HG02678 (cell line): ENCODE results near the gene SSNA1.

ENCODE experiments used
- ATAC-seq: cut with Tn5 transposase; IDR thresholded peaks from one replicate; pipeline ENCODE4 v1.9.1; 2021; ENCODE audit warnings: mild to moderate bottlenecking, moderate library complexity; ENCODE audit not compliant: unreplicated experiment

Gene SSNA1

GRCh38 chr9:137219757-137220316 lies 31.4 kb downstream of the SSNA1 start:
- ATAC-seq = no peak

DNA sequence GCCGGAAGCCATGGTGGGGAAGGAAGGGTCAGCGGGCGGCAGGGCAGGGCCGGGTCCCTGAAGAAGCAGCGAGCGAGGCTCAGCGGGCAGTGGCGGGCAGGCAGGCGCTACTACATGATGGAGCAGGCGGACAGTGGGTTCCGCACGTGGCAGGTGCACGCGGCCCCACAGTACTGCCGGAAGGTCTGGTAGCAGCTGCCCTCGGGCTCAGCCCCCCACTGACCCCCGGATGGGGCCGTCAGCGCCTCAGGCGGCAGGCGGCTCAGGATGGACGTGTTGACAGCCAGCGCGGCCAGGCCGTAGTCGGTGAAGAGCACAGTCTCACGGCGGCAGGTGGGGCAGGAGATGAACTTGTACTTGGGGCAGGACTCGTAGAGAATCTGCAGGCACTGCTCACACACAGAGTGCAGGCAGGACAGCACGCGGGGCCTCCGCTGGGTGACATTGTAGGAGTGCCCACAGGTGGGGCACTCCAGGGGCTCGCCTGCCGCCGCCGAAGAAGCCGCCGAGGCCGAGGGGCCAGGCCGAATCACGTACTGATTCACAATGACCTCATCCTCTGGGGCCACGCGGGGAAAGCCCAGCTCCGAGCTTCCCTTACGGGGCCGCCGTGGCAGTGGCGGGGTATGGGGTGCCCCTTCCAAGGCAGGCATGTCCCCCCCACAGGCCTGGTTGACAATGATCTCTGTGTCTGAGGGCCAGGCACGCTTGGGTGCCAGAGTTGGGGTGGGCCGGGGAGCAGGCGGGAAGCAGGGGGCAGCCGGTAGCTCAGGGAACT lies 32.0 kb downstream of the SSNA1 start:
- no peak for ATAC-seq

GRCh38 chr9:137221095-137221505 lies 32.6 kb downstream of the SSNA1 start:
- ATAC-seq = no peak

DNA sequence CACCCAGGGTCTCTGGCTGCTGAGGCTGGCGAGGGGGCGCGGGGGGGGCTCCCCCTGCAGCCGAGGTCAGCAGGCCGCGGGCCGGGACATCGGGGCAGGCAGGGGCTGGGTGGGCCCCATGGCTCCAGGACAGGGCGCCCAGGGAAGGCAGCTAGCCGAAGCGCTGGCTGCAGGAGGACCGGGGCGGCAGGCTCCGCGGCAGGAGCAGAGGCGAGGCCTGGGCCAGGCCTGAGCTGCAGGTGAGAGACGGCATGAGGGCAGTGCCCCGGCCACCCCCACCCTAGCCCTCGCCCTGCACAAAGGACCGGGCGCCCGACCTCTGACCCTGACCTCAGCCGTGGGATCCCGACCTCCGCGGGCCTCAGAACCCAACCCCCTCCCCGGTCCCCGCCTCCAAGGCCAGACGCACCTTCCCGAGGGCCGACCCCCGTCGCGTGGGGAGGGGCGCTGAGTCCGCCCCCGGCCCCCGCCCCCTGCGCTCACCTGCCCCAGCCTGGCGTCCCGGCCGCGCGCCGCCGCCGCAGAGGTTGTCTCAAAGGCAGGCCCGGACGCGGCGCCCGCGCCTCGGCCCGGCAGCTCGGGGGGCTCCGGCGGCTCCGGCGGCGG lies 33.1 kb downstream of the SSNA1 start:
- no peak for ATAC-seq

- peak; percentile 3 for ATAC-seq
Measured at GRCh38 chr9:137222190-137223077, 34.0 kb downstream of the SSNA1 start, which contains the start of gene RNF208. Gene RNF208, minus strand, starts transcription at chr9:137222240. Its CDS starts 1,028 bp downstream, at chr9:137221212.

GRCh38 chr9:137223078-137223970 lies 34.8 kb downstream of the SSNA1 start:
- peak; percentile 69 for ATAC-seq

- no peak for ATAC-seq
Measured at GRCh38 chr9:137224830-137225694, 36.6 kb downstream of the SSNA1 start, which contains the start of gene CYSRT1. Gene CYSRT1, plus strand, starts transcription at chr9:137225174. Its CDS starts 448 bp downstream, at chr9:137225622.

GRCh38 chr9:137225699-137226331 lies 37.3 kb downstream of the SSNA1 start:
- ATAC-seq = no peak

GRCh38 chr9:137226338-137227053 lies 38.0 kb downstream of the SSNA1 start:
- no peak for ATAC-seq

- ATAC-seq = no peak
Measured at GRCh38 chr9:137227054-137227852, 38.8 kb downstream of the SSNA1 start, which contains the start of gene RNF224. Gene RNF224, plus strand, starts transcription at chr9:137227502. Its CDS starts 834 bp downstream, at chr9:137228336.

- ATAC-seq = no peak
Measured at GRCh38 chr9:137227853-137228505, 39.5 kb downstream of the SSNA1 start.

GRCh38 chr9:137228506-137228967 lies 40.1 kb downstream of the SSNA1 start:
- no peak for ATAC-seq

DNA sequence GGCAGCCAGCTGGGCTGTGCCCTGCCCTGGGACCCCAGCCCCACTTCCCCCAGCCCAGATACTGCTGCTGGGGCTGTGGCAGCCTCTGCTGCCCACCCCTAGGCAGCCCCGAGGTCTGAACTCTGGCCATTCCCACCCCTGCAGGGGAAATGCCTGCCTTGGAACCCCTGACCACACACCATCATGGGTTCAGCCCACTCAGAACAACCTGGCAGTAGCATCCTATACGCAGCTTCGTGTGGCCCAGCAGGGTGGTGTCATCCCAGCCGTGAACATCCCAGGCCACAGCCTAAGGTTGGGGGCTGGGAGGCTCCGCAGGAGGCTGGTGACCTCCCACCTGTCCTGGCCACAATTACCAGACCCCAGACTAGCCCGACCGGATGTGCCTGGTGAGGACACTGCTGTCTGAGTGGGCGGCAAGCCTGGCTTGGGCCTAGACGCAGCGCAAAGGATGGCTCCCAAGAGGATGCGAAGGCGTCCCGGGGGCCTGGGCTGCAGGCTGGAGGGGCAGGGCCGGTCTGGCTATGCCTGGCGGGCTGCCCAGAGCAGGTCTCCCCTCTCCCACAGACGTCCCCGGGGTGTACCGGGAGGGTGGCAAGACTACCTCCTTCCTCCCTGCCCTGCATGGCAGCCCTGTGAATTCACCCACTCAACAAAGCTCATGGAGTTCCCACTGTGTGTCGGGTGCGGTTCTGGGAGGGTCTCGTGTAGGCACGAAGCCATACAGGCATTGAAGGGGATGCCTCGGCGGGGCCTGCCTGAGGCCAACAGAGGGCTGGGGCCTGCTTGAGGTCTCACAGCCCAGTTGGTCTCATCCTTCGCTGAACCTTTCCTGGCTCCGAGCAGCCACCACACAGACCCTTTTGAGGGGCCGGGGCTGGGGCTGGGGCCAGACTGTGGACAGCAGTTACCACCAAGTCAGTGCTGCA lies 40.8 kb downstream of the SSNA1 start:
- no peak for ATAC-seq

GRCh38 chr9:137229903-137230704 lies 41.6 kb downstream of the SSNA1 start:
- no peak for ATAC-seq
